Muscle layer of colon (tissue), 2 donors: Measurements from ENCODE around the gene CUX1.
A peak's percentile ranks its signal among the peaks of the same experiment; 100 is the strongest.

Source experiments
- H3K27ac ChIP-seq: one replicate; pipeline ENCODE4 v1.7.0; 2013; ENCODE audit warnings: low read depth, mild to moderate bottlenecking, low read length, moderate library complexity
- H3K27me3 ChIP-seq, 2 donors: one replicate each; pipeline ENCODE4 v1.7.0; 2013; ENCODE audit warnings: low read length in 2 of 2, mild to moderate bottlenecking in 2 of 2; ENCODE audit not compliant: insufficient read depth in 2 of 2, control insufficient read depth in 1 of 2
- H3K36me3 ChIP-seq: one replicate; pipeline ENCODE4 v1.7.0; 2013; ENCODE audit warnings: mild to moderate bottlenecking, low read length; ENCODE audit not compliant: insufficient read depth
- H3K4me1 ChIP-seq: one replicate; pipeline ENCODE4 v1.7.0; 2013; ENCODE audit warnings: mild to moderate bottlenecking, low read length; ENCODE audit not compliant: insufficient read depth
- H3K4me3 ChIP-seq, 2 donors: one replicate each; pipeline ENCODE4 v1.7.0; 2013; ENCODE audit warnings: low read length in 2 of 2, low read depth in 1 of 2, mild to moderate bottlenecking in 1 of 2, moderate library complexity in 1 of 2
- H3K9ac ChIP-seq: one replicate; pipeline ENCODE4 v1.7.0; 2013; ENCODE audit warnings: low read length
- H3K9me3 ChIP-seq: one replicate; pipeline ENCODE4 v1.7.0; 2013; ENCODE audit warnings: mild to moderate bottlenecking, low read length
- donor health status: abdominal sarcoma.
- donor health status: Adenocarcinoma of cecum.

CUX1 gene

DNA sequence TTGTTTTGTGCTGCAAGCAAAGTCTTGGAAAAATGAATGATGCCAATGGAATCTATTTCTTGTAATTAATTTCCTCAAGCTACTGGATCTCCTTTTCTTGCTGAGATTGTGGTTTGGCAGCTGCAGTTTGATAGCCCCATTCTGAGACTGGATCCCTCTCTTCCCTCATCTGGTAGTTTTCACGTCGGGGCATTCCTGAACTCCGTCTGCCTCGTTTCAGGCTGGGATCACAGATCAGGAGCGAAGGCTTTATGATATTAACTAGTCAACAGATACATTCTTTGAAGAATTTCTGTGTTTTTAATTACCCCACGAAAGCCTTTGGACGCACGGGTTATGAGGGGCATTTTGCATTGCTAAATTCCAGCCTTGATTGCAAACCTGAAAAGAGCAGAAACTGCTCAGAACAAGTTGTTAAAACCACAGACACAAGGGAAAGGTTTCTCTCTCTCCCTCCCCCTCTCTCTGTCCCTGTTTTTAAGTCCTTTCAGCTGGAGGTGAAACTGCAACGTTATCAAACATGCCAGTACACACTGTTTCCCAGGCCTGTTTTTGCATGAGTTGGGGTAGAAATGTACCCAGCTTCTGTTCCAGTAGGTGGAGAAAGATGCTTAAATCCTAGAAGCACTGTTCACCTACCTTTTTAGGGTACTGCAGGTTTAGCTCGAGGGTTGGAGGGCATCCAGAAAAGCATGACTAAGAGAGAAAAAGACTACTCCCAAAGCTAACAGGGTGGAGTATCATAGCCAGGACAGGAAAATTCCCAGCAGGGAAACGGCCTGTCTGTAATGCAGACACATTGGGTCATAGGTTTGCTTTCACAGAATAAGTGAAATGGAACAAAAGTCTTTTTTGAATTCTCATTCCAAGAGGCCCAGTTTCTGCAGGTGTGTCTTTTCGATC, 124.3 kb downstream of the CUX1 start:
- H3K27ac ChIP-seq = peak overlapping the region; percentile 87
- H3K9ac ChIP-seq = peak overlapping the region; percentile 12
- H3K36me3 ChIP-seq = no peaks in the 10 kb centered on the region
- no peaks in the 10 kb centered on the region for H3K27me3 ChIP-seq
- H3K4me3 ChIP-seq = peak overlapping the region in 1 of 2 donors; percentile 29
- no peaks in the 10 kb centered on the region for H3K9me3 ChIP-seq
- H3K4me1 ChIP-seq = peaks cover 71% of the 10 kb centered on the region

DNA sequence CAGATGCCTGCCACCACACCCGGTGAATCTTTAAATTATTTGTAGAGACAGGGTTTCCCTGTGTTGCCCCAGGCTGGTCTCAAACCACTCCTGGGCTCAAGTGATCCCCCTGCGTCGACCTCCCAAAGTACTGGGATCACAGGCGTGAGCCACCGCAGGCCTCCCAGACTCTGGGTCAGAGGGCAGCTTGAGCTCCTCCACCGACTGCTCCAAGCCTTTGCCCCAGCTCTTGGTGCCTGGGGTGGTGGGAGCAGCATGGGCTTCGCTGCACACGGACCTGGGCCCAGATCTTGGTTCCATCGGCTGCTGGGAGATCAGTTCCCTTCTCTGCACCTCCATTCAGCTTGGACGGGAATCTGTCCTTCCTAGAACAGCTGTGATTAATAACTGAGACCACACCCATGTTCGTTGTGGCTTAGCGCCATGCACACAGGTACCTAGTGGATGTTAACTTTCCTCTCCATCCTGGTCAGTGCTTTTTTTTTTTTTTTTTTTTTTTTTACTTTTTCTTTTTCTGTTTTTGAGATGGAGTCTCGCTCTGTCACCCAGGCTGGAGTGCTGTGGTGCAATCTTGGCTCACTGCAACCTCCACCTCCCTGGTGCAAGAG, 125.3 kb downstream of the CUX1 start:
- Histone ChIP-seq H3K4me1 (peaks cover 73% of the 10 kb centered on the region), H3K9me3 (no peaks in the 10 kb centered on the region), H3K27me3 (no peaks in the 10 kb centered on the region), H3K4me3 (no peak overlapping the region), H3K9ac (no peak overlapping the region), H3K36me3 (no peaks in the 10 kb centered on the region), H3K27ac (peak overlapping the region; percentile 87)

DNA sequence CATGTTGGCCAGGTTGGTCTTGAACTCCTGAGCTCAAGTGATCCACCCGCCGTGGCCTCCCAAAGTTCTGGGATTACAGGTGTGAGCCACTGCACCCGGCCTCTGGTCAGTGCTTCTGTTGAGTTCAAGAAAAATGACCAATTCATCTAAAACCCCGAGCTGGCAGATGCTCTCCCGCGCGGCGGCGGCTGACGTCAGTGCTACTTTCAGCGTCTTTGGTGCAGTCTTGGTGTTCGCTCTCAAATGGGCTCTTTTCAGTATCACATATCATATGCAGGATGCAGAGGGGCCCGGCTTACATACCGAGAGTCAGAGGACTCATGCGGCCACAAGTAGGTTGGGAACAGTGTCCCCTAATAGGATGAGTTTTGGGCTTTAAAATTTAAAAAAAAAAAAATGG, 125.9 kb downstream of the CUX1 start:
- H3K27me3 ChIP-seq = no peaks in the 10 kb centered on the region
- peaks cover 79% of the 10 kb centered on the region for H3K4me1 ChIP-seq
- H3K9me3 ChIP-seq = no peaks in the 10 kb centered on the region
- no peak overlapping the region for H3K9ac ChIP-seq
- no peak overlapping the region for H3K4me3 ChIP-seq
- H3K27ac ChIP-seq = peak overlapping the region; percentile 45
- no peaks in the 10 kb centered on the region for H3K36me3 ChIP-seq

DNA sequence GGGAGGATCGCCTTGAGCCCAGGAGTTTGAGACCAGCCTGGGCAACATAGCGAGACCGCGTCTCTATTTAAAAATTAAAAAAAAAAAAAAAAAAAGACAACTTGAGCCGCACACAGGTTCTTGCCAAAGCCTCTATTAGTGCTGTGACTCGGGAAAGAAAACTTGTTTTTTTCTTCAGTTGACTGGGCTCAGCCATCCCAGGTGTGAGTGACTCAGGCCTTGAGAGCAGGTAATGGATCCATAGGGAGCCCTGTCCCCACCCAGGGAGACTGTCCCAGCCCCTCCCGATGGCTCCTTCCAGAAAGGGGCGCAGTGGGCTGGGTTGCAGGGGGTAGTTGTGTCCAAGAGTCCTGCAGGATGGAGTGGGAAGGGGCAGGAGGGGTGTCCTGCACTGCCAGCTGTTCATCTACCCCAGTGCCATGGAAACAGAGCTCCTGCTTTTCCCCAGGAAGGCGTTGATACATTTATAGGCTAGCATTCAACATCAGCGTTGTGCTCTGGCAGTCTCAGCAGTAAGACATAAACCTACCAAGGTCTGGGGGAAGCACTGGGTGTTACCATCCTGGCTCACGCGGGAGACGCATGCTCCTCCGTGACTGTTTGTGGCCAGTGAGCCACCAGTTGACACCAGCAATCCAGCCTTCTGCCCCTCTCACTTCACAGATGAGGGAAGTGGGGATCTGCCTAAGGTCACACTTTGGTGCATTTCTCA, 126.6 kb downstream of the CUX1 start:
- Histone ChIP-seq H3K4me1 (peaks cover 84% of the 10 kb centered on the region), H3K36me3 (no peaks in the 10 kb centered on the region), H3K9me3 (no peaks in the 10 kb centered on the region), H3K9ac (peak overlapping the region; percentile 41), H3K27me3 (no peaks in the 10 kb centered on the region), H3K27ac (peak overlapping the region; percentile 45), H3K4me3 (no peak overlapping the region)

DNA sequence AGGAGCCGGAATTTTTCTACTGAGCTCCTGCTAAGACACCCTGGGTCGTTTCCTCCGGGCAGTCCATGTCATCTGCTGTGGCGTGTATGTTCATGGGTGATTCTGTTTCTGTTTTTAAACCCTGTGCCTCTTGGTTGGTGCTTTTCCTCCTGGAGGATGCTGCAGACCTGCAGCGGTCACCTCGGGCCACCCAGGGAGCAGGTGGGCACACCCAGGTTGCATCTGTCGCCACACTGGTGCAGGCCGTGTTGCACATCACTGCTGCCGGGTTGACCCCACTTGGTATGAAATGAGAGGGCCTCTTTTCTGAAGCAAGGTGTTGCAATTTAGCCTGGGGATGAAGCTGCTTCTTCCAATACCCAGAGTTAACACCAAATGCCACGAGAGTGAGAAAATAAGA, 127.2 kb downstream of the CUX1 start:
- Histone ChIP-seq H3K36me3 (no peaks in the 10 kb centered on the region), H3K4me3 (peak overlapping the region in 1 of 2 donors; percentile 5), H3K9ac (peak overlapping the region; percentile 41), H3K27ac (peak overlapping the region; percentile 45), H3K9me3 (no peaks in the 10 kb centered on the region), H3K4me1 (peaks cover 84% of the 10 kb centered on the region), H3K27me3 (no peaks in the 10 kb centered on the region)

DNA sequence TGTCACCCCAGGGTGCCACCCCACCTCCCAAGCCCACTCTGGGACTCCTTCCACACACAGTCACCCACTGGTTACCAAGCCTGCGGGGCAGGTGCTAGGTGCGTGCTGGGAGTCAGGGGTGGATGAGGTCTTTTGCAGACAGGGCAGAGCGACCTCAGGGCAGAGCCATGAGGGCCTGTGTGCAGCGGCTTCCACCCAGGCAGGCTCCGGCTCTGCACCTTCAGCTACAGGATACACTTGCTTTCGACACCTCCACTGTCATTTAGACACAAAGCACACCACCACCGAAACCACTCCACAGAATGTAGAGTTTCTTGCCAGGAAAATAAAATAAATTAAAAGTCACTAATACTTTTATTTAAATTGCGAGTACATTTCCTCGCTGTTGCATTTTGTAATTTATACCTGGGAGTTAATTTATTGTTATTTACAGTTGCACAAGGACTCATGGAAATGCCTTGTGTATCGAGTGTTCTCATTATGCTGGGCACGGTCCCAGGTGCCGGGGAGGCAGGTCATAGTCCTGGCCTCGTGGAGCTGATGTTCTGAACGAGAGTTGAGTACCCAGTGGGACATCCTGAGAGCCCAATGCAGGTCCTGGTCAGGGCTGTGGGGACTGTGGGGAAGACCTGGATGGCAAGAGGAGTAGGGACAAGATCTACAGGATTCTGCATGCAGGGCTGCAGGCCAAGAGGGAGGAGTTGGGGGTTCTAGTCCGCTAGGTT, 127.8 kb downstream of the CUX1 start:
- Histone ChIP-seq H3K9me3 (no peaks in the 10 kb centered on the region), H3K4me1 (peaks cover 83% of the 10 kb centered on the region), H3K9ac (peak overlapping the region; percentile 41), H3K27ac (peak overlapping the region; percentile 45), H3K4me3 (peak overlapping the region in 1 of 2 donors; percentile 5), H3K27me3 (no peaks in the 10 kb centered on the region), H3K36me3 (no peaks in the 10 kb centered on the region)

DNA sequence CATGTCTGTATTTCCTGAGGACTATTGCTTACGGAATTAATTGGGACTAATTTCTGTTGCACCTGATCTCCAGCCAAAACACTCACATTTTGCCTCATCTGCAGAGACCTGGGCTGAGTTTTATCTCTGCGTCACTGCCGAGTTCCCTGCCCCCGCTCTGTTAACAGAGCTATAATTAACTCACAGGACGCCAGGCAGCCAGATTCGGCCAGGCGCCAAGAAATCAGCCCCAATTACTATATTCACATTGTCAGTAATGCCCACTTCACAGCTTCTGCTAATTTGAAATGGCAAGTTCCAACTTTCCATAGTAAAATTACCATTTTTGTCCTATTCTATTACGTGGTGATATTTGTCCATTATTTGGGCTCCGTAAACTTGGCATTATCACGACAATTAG, 130.5 kb downstream of the CUX1 start:
- peaks cover 81% of the 10 kb centered on the region for H3K4me1 ChIP-seq
- H3K4me3 ChIP-seq = no peak overlapping the region
- no peak overlapping the region for H3K9ac ChIP-seq

DNA sequence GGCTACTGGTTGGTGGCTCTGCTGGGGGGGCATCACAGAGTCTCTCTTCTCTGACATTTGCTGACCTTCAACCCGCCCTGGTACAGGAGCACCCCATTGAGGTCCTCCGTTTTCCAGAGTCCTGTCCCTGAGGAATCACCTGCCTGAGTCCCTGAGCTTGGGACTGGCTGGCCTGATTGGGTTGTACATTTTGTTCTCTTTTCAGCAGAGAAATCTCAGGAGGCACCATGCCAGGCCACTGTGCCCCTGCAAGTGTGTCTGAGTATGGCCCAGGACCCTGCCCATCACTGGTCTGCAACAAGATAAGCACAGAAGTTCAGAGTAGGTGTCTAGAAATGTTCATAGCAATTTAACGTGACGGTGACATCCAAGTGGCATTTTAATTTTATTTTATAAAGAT, 131.2 kb downstream of the CUX1 start:
- peaks cover 82% of the 10 kb centered on the region for H3K4me1 ChIP-seq
- no peak overlapping the region for H3K9ac ChIP-seq
- no peaks in the 10 kb centered on the region for H3K9me3 ChIP-seq
- no peaks in the 10 kb centered on the region for H3K36me3 ChIP-seq
- peak overlapping the region; percentile 68 for H3K27ac ChIP-seq
- no peaks in the 10 kb centered on the region for H3K27me3 ChIP-seq
- H3K4me3 ChIP-seq = no peak overlapping the region

More for the DNA sequence above, 130.5 kb downstream of the CUX1 start:
- Histone ChIP-seq H3K9me3 (no peaks in the 10 kb centered on the region), H3K27me3 (no peaks in the 10 kb centered on the region), H3K27ac (peak overlapping the region; percentile 68), H3K36me3 (no peaks in the 10 kb centered on the region)

DNA sequence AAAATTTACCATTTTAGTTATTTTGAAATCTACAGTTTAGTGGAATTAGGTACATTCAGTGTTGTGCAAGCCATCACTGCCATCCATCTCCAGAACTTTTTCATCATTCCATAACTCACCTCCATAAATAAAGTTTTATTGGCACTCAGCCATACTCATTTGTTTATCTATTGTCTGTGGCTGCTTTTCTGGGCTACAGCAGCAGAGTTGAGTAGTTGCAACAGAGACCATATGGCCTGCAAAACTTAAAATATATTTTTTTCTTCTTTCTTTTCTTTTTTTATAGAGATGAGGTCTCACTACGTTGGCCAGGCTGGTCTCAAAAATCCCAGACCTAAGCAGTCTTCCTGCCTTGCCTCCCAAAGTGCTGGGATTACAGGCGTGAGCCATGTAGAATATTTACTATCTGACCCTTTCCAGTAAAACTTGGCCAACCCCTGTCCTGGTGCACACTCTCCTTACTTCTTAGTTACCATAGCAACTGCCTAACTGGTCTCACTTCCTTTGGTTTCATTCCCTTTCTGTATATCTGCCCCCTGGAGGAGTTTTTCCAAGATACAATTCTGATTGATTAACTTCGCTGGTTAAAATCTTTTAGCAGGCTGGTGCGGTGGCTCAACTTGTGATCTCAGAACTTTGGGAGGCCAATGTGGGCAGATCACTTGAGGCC, 133.2 kb downstream of the CUX1 start:
- no peaks in the 10 kb centered on the region for H3K9me3 ChIP-seq
- no peak overlapping the region for H3K4me3 ChIP-seq
- H3K36me3 ChIP-seq = no peaks in the 10 kb centered on the region
- peak overlapping the region; percentile 56 for H3K27ac ChIP-seq
- H3K9ac ChIP-seq = no peak overlapping the region
- no peaks in the 10 kb centered on the region for H3K27me3 ChIP-seq
- peaks cover 82% of the 10 kb centered on the region for H3K4me1 ChIP-seq

DNA sequence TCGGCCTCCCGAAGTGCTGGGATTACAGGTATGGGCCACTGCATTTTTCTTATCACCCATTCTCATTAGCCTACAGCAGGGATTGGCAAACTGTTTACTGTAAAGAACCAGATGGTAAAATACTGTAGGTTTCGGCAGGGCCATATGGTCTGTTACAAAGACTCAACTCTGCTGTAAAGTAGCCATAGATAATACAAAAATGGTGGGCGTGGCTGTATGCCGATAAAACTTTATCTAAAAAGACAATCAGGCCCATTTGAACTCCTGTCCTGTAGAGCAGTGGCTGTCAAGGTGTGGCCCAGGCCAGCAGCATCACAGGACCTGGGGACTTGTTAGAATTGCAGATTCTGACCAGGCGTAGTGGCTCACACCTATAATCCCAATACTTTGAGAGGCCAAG, 134.3 kb downstream of the CUX1 start:
- no peaks in the 10 kb centered on the region for H3K36me3 ChIP-seq
- H3K4me3 ChIP-seq = no peak overlapping the region
- no peak overlapping the region for H3K9ac ChIP-seq
- peak overlapping the region; percentile 93 for H3K27ac ChIP-seq
- peaks cover 71% of the 10 kb centered on the region for H3K4me1 ChIP-seq
- no peaks in the 10 kb centered on the region for H3K27me3 ChIP-seq
- no peaks in the 10 kb centered on the region for H3K9me3 ChIP-seq
